Measurements from ENCODE around the gene CLUH.

GRCh38 chr17:2694381-2695242, 17.0 kb downstream of the CLUH start:
- no peak for TF ChIP-seq CTCF (IDR thresholded peaks at IDR 0.05 in 2 of 3, conservative IDR thresholded peaks at IDR 0.05 in 1 of 3; ENCODE audit: borderline replicate concordance in 1 of 3, insufficient read depth in 1 of 3, low read depth in 2 of 3, low read length in 2 of 3)
- TF ChIP-seq POLR2A (IDR thresholded peaks at IDR 0.05; ENCODE audit: borderline replicate concordance, extremely low read depth, insufficient read depth, insufficient read length), result no peak
- no peak for TF ChIP-seq EZH2 (IDR thresholded peaks at IDR 0.05)
- no peak for TF ChIP-seq CEBPB (IDR thresholded peaks at IDR 0.05; ENCODE audit: low read depth)
- no peak for TF ChIP-seq SP1 (IDR thresholded peaks at IDR 0.05; ENCODE audit: low read depth)
- no peak for TF ChIP-seq RAD21 (IDR thresholded peaks at IDR 0.05; ENCODE audit: low read depth)

Data from HCT116 (cell line).